ENCODE data around the gene TC2N.
"Not testable (repeated sequence)": the region's sequence is repeated elsewhere in the genome, so short reads cannot be mapped to it uniquely, and the experiment has no call there.

TC2N gene

GRCh38 chr14:91888641-91889476, 21.5 kb upstream of the TC2N start:
- DNase-seq = no peak

GRCh38 chr14:91886961-91887360, 19.6 kb upstream of the TC2N start:
- no peak for DNase-seq

GRCh38 chr14:91885839-91886238, 18.5 kb upstream of the TC2N start:
- no peak for DNase-seq

- DNase-seq = no peak
Measured at GRCh38 chr14:91885113-91885712, 17.9 kb upstream of the TC2N start.

GRCh38 chr14:91884664-91885063, 17.3 kb upstream of the TC2N start:
- no peak for DNase-seq

- DNase-seq = no peak
Measured at GRCh38 chr14:91883753-91884152, 16.4 kb upstream of the TC2N start.

GRCh38 chr14:91882776-91883175, 15.4 kb upstream of the TC2N start:
- DNase-seq = no peak

GRCh38 chr14:91882369-91882768, 15.0 kb upstream of the TC2N start:
- DNase-seq = no peak

- no peak for DNase-seq
Measured at GRCh38 chr14:91879196-91879595, 11.9 kb upstream of the TC2N start.

- DNase-seq = no peak
Measured at GRCh38 chr14:91878274-91878673, 10.9 kb upstream of the TC2N start.

GRCh38 chr14:91877376-91877915, 10.1 kb upstream of the TC2N start:
- no peak for DNase-seq

GRCh38 chr14:91876492-91876891, 9.2 kb upstream of the TC2N start:
- DNase-seq = no peak

- no peak for DNase-seq
Measured at GRCh38 chr14:91875525-91876286, 8.4 kb upstream of the TC2N start.

- peak; percentile 68 for DNase-seq
Measured at GRCh38 chr14:91873471-91874415, 6.4 kb upstream of the TC2N start.

- DNase-seq = peak; percentile 29
Measured at GRCh38 chr14:91872517-91873470, 5.5 kb upstream of the TC2N start.

- peak; percentile 46 for DNase-seq
Measured at GRCh38 chr14:91872011-91872501, 4.7 kb upstream of the TC2N start.

- DNase-seq = not testable (repeated sequence)
Measured at GRCh38 chr14:91871401-91871800, 4.1 kb upstream of the TC2N start.

GRCh38 chr14:91870890-91871289, 3.6 kb upstream of the TC2N start:
- DNase-seq = no peak

GRCh38 chr14:91870001-91870400, 2.7 kb upstream of the TC2N start:
- peak; percentile 64 for DNase-seq

GRCh38 chr14:91869556-91869955, 2.2 kb upstream of the TC2N start:
- DNase-seq = no peak
